Loucy (cell line): ENCODE measurements around the gene IL20RB.
A peak's percentile ranks its signal among the peaks of the same experiment; 100 is the strongest.

Source experiments
- H2AFZ ChIP-seq: fragments of 200-600 bp; sonication (generic); 2 replicates; pipeline ENCODE4 v1.6.0; 2016; ENCODE audit warnings: antibody characterized with exemption, mild to moderate bottlenecking, low read length, moderate library complexity
- H3F3A ChIP-seq: fragments of 200-600 bp; 2 replicates; pipeline ENCODE4 v1.6.0; 2016; ENCODE audit warnings: antibody characterized with exemption, low read depth, mild to moderate bottlenecking
- H3K27me3 ChIP-seq: fragments of 200-600 bp; sonication (generic); 2 replicates; pipeline ENCODE4 v1.6.1; 2014; ENCODE audit warnings: low read length, mild to moderate bottlenecking; ENCODE audit not compliant: insufficient read depth, poor library complexity, severe bottlenecking
- H3K36me3 ChIP-seq: fragments of 200-600 bp; sonication (generic); 2 replicates; pipeline ENCODE4 v1.6.1; 2016; ENCODE audit warnings: low read length; ENCODE audit not compliant: insufficient read depth
- H3K4me1 ChIP-seq: fragments of 200-600 bp; sonication (generic); 2 replicates; pipeline ENCODE4 v1.5.1; 2014; ENCODE audit warnings: low read length, mild to moderate bottlenecking; ENCODE audit not compliant: insufficient read depth, poor library complexity, severe bottlenecking
- H3K4me2 ChIP-seq: fragments of 200-600 bp; sonication (generic); 2 replicates; pipeline ENCODE4 v1.6.0; 2014; ENCODE audit warnings: antibody characterized with exemption, low read length, low read depth, mild to moderate bottlenecking; ENCODE audit not compliant: poor library complexity, severe bottlenecking
- H3K4me3 ChIP-seq: fragments of 200-600 bp; sonication (generic); 2 replicates; pipeline ENCODE4 v1.5.1; 2014; ENCODE audit warnings: low read length, mild to moderate bottlenecking, mixed read lengths; ENCODE audit not compliant: poor library complexity, severe bottlenecking
- H3K79me2 ChIP-seq: fragments of 200-600 bp; sonication (generic); 2 replicates; pipeline ENCODE4 v1.6.1; 2014; ENCODE audit warnings: low read length; ENCODE audit not compliant: insufficient read depth
- H3K9ac ChIP-seq: fragments of 200-600 bp; sonication (generic); 2 replicates; pipeline ENCODE4 v1.6.0; 2014; ENCODE audit warnings: mild to moderate bottlenecking, low read depth, low read length, moderate library complexity; ENCODE audit not compliant: poor library complexity, severe bottlenecking
- H3K9me2 ChIP-seq: fragments of 200-600 bp; sonication (generic); replicated peaks from 2 replicates; pipeline ENCODE4 v1.6.1; 2016; ENCODE audit warnings: low read depth, low read length, mixed read lengths
- H3K9me3 ChIP-seq: fragments of 200-600 bp; sonication (generic); 2 replicates; pipeline ENCODE4 v1.6.1; 2014; ENCODE audit warnings: mild to moderate bottlenecking, antibody characterized with exemption, low read length, low read depth; ENCODE audit not compliant: insufficient read depth
- H4K20me1 ChIP-seq: fragments of 200-600 bp; sonication (generic); 2 replicates; pipeline ENCODE4 v1.6.0; 2014; ENCODE audit warnings: antibody characterized with exemption, low read length, mild to moderate bottlenecking; ENCODE audit not compliant: insufficient read depth, poor library complexity, severe bottlenecking
- EZH2phosphoT487 ChIP-seq: fragments of 200-600 bp; IDR thresholded peaks from 2 replicates; pipeline ENCODE4 v1.6.1; 2018; ENCODE audit warnings: antibody characterized with exemption, mild to moderate bottlenecking, moderate library complexity, borderline replicate concordance
- TF ChIP-seq, protein P1 (sequence below): fragments of 200-600 bp; sonication (generic); conservative IDR thresholded peaks from 2 replicates; pipeline ENCODE4 v1.5.1; 2014; ENCODE audit warnings: mild to moderate bottlenecking, antibody characterized with exemption, low read length

The IL20RB gene

GRCh38 chr3:136910697-136911096 is 47.1 kb upstream of the IL20RB start:
- Histone ChIP-seq H3K27me3 (no peaks in the 10 kb centered on the region), H2AFZ (no peak overlapping the region), H3K9ac (no peak overlapping the region), H4K20me1 (peaks cover 56% of the 10 kb centered on the region), H3K36me3 (no peaks in the 10 kb centered on the region; the same call in 1 of the 2 replicates), H3K9me2 (no peaks in the 10 kb centered on the region), H3K4me1 (peaks cover 83% of the 10 kb centered on the region), H3K4me3 (no peak overlapping the region), H3F3A (peaks cover 5% of the 10 kb centered on the region; the same call in 1 of the 2 replicates), H3K4me2 (peak overlapping the region; percentile 59), H3K79me2 (peaks cover 100% of the 10 kb centered on the region), H3K9me3 (no peaks in the 10 kb centered on the region)
- TF ChIP-seq, protein P1, sequence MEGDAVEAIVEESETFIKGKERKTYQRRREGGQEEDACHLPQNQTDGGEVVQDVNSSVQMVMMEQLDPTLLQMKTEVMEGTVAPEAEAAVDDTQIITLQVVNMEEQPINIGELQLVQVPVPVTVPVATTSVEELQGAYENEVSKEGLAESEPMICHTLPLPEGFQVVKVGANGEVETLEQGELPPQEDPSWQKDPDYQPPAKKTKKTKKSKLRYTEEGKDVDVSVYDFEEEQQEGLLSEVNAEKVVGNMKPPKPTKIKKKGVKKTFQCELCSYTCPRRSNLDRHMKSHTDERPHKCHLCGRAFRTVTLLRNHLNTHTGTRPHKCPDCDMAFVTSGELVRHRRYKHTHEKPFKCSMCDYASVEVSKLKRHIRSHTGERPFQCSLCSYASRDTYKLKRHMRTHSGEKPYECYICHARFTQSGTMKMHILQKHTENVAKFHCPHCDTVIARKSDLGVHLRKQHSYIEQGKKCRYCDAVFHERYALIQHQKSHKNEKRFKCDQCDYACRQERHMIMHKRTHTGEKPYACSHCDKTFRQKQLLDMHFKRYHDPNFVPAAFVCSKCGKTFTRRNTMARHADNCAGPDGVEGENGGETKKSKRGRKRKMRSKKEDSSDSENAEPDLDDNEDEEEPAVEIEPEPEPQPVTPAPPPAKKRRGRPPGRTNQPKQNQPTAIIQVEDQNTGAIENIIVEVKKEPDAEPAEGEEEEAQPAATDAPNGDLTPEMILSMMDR, result no peak

DNA sequence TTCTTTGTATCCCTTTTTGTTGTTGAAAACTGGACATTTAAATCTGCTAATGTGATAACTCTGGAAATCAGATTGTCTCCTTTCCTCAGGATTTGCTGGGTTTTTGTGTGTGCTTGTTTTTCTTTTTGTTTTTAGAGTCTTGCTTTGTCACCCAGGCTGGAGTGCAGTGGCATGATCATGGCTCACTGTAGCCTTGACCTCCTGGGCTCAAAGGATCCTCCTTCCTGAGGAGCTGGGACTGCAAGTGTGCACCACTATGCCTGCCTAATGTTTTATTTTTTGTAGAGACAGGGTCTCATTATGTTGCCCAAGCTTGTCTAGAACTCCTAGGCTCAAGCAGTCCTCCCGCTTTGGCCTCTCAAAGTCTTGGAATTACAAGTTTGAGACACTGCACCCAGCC is 44.6 kb upstream of the IL20RB start:
- Histone ChIP-seq H3K27me3 (no peaks in the 10 kb centered on the region), H3K4me2 (peak overlapping the region; percentile 20), H3K36me3 (no peaks in the 10 kb centered on the region; the same call in 1 of the 2 replicates), H3K9me3 (no peaks in the 10 kb centered on the region), H3K4me3 (no peak overlapping the region), H3K4me1 (peaks cover 87% of the 10 kb centered on the region), H3K9me2 (no peaks in the 10 kb centered on the region), H3K9ac (peak overlapping the region; percentile 20), H3K79me2 (peaks cover 100% of the 10 kb centered on the region), H4K20me1 (peaks cover 49% of the 10 kb centered on the region), H3F3A (peaks cover 5% of the 10 kb centered on the region; the same call in 1 of the 2 replicates), H2AFZ (no peak overlapping the region)
- TF ChIP-seq EZH2phosphoT487, result no peak
- TF ChIP-seq, protein P1, result no peak

DNA sequence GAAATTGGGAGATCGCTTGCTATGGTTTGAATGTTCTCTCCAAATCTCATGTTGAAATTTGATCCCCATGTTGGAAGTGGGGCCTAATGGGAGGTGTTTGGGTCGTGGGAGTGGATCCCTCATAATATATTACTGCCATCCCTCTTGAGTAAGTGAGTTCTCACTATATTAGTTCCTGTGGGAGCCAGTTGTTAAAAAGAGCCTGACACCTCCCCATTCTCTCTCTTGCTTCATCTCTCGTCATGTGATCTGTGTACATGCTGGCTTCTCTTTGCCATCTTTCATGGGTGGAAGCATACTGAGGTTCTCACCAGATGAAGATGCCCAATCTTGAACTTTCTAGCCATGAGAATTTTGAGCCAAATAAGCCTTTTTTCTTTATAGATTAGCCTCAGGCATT is 43.0 kb upstream of the IL20RB start:
- Histone ChIP-seq H3K9ac (no peak overlapping the region), H3K27me3 (no peaks in the 10 kb centered on the region), H3K9me2 (no peaks in the 10 kb centered on the region), H3K9me3 (no peaks in the 10 kb centered on the region), H2AFZ (no peak overlapping the region), H3K36me3 (no peaks in the 10 kb centered on the region; the same call in 1 of the 2 replicates), H3K4me2 (peak overlapping the region; percentile 7), H3K4me3 (no peak overlapping the region), H3K79me2 (peaks cover 100% of the 10 kb centered on the region), H3K4me1 (peaks cover 88% of the 10 kb centered on the region), H4K20me1 (peaks cover 46% of the 10 kb centered on the region), H3F3A (no peaks in the 10 kb centered on the region)
- TF ChIP-seq, protein P1, result no peak
- TF ChIP-seq EZH2phosphoT487, result no peak
